Measurements from ENCODE around the gene TCTN3. TPM values are rescaled to one million over a fixed set of nuclear protein-coding genes. Genes with fewer than 3 reads are reported as not detected.
A peak's percentile ranks its signal among the peaks of the same experiment; 100 is the strongest.

TCTN3 gene
- total and polyA plus RNA-seq, 2 of the 13 experiments (the other 11 are each of a cell fraction or from before 2014, with no cell fraction given), result 53.3 to 60.0 TPM

GRCh38 chr10:95656291-95657164, 37.2 kb downstream of the TCTN3 start, which contains the start of gene ALDH18A1 (continued):
- TF ChIP-seq RERE (CRISPR knock-in tag; IDR thresholded peaks at IDR 0.05; ENCODE audit: low read depth), result no peak; the same call in 1 of the 2 replicates
- TF ChIP-seq DR1 (CRISPR knock-in tag; IDR thresholded peaks at IDR 0.05), result peak; percentile 62; the same call in 1 of the 2 replicates
- peak; percentile 88 to 90 for TF ChIP-seq HMGXB4 (CRISPR knock-in tag; IDR thresholded peaks at IDR 0.05; ENCODE audit: borderline replicate concordance in 1 of 2, low read depth in 1 of 2)
- TF ChIP-seq ZBTB10 (CRISPR knock-in tag; IDR thresholded peaks at IDR 0.05; ENCODE audit: borderline replicate concordance), result 0 out of 2 replicates have a peak, but pooled peaks have one; percentile 28
- no peak for TF ChIP-seq PITX1 (CRISPR knock-in tag; IDR thresholded peaks at IDR 0.05)
- TF ChIP-seq TOPORS (CRISPR knock-in tag; IDR thresholded peaks at IDR 0.05), result no peak
- TF ChIP-seq KLF11 (CRISPR knock-in tag; IDR thresholded peaks at IDR 0.05), result no peak; the same call in 1 of the 2 replicates
- TF ChIP-seq PCBP1 (IDR thresholded peaks at IDR 0.05; ENCODE audit: borderline replicate concordance, low read depth, low read length), result no peak
- TF ChIP-seq BORCS8-MEF2B (CRISPR knock-in tag; IDR thresholded peaks at IDR 0.05), result no peak; the same call in 1 of the 2 replicates
- TF ChIP-seq RFX1 (IDR thresholded peaks at IDR 0.05), result no peak
- TF ChIP-seq RORA (CRISPR knock-in tag; IDR thresholded peaks at IDR 0.05), result no peak
- 0 out of 2 replicates have a peak, but pooled peaks have one; percentile 26 for TF ChIP-seq ZBED4 (CRISPR knock-in tag; IDR thresholded peaks at IDR 0.05; ENCODE audit: borderline replicate concordance)
- peak; percentile 49; the same call in 1 of the 2 replicates for TF ChIP-seq NCOA2 (CRISPR knock-in tag; IDR thresholded peaks at IDR 0.05)

Data from HepG2 (cell line).